ENCODE measurements around the gene MAP2K2. TPM values are rescaled to one million over a fixed set of nuclear protein-coding genes. Genes with fewer than 3 reads are reported as not detected.

Gene MAP2K2
- polyA plus RNA-seq, 1 donor: 92.7 TPM

- no peak for DNase-seq
Observed at GRCh38 chr19:4081441-4082129, 42.3 kb downstream of the MAP2K2 start.

- DNase-seq: no peak
Observed at GRCh38 chr19:4080473-4080872, 43.4 kb downstream of the MAP2K2 start.

GRCh38 chr19:4077800-4078684, 45.9 kb downstream of the MAP2K2 start:
- peak; percentile 75 for DNase-seq

GRCh38 chr19:4077007-4077374, 46.9 kb downstream of the MAP2K2 start:
- no peak for DNase-seq

GRCh38 chr19:4075373-4075772, 48.5 kb downstream of the MAP2K2 start:
- DNase-seq: no peak

GRCh38 chr19:4071610-4072009, 52.3 kb downstream of the MAP2K2 start:
- DNase-seq: no peak

- DNase-seq: no peak
Observed at GRCh38 chr19:4069331-4069959, 54.5 kb downstream of the MAP2K2 start.

GRCh38 chr19:4068047-4068966, 55.6 kb downstream of the MAP2K2 start:
- DNase-seq: no peak

- DNase-seq: no peak
Observed at GRCh38 chr19:4067396-4068046, 56.4 kb downstream of the MAP2K2 start.

- no peak for DNase-seq
Observed at GRCh38 chr19:4066682-4067395, 57.1 kb downstream of the MAP2K2 start, which contains the start of gene ZBTB7A. Gene ZBTB7A (minus strand): TSS chr19:4066899. CDS start chr19:4055232, 11,667 bp downstream.

GRCh38 chr19:4066176-4066606, 57.7 kb downstream of the MAP2K2 start:
- no peak for DNase-seq

- peak; percentile 91 for DNase-seq
Observed at GRCh38 chr19:4065430-4066175, 58.3 kb downstream of the MAP2K2 start.

- DNase-seq: no peak
Observed at GRCh38 chr19:4064496-4065260, 59.2 kb downstream of the MAP2K2 start.

- no peak for DNase-seq
Observed at GRCh38 chr19:4064149-4064495, 59.8 kb downstream of the MAP2K2 start.

GRCh38 chr19:4063369-4064148, 60.4 kb downstream of the MAP2K2 start:
- DNase-seq: no peak

GRCh38 chr19:4062419-4063368, 61.2 kb downstream of the MAP2K2 start:
- no peak for DNase-seq
